Jurkat, Clone E6-1 (cell line): ENCODE data around the gene DUSP3.

Experiments
- DNase-seq: peaks from one replicate; pipeline ENCODE4 v3.0.0-alpha.2; 2011; ENCODE audit warnings: low read depth, low spot score
- H3K4me3 ChIP-seq: 2 replicates; pipeline ENCODE4 v1.5.1; 2011; ENCODE audit warnings: mild to moderate bottlenecking, low read length, control low read depth, moderate library complexity

The DUSP3 gene

DNA sequence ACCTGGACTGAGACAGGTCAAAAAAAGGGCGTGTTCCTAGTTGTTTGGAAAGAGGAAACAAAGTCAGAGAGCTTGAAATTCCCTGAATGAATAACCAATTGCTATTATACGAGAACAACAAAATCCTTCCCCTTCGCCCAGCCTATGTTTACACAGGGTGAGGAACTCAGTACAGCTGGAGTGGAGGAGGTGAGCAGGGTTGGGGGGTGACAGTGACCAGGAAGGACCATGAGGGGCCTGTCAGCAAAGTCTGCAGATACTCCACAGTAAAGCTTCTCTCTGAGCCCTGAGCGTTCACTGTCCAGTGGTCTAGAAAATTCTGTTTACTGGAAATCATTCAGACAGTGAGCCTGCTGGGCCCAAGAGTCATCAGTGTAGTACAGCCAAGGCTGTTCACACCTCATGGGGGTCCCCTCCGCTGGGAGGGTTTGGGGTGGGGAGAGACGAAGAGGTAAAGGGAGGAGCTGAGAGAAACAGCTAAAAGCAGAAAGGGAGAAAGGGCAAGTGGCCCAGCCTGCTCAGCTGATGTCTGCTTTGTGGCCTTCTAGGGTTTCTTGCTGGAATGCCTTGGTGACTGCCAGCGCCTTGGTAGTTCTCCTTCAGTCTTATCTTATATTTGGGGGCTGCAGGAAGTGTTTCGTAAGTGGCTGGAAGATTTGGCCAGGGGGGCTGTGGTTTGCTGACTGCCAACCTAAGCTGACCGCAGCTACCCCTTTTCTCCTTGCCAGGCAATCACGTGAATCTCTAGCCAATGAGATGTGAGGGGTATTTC is 5.7 kb downstream of the DUSP3 start:
- DNase-seq = no peak
- H3K4me3 ChIP-seq = no peak overlapping the region

DNA sequence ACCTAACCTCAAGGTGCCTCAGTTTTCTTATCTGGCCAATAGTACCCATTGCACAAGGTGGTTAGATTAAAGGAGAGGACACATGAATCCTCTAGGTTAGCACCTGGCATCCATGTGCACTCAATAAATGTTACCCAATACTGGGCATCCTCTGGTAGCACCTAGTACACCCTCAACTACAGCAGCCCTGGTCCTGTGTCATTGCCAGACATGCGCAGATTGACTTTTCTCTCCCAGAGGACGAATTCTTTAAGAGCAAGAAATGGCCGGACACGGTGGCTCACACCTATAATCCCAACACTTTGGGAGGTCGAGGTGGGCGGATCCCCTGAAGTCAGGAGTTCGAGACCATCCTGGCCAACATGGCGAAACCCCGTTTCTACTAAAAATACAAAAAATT is 7.3 kb downstream of the DUSP3 start:
- H3K4me3 ChIP-seq = no peak overlapping the region
- DNase-seq = no peak

DNA sequence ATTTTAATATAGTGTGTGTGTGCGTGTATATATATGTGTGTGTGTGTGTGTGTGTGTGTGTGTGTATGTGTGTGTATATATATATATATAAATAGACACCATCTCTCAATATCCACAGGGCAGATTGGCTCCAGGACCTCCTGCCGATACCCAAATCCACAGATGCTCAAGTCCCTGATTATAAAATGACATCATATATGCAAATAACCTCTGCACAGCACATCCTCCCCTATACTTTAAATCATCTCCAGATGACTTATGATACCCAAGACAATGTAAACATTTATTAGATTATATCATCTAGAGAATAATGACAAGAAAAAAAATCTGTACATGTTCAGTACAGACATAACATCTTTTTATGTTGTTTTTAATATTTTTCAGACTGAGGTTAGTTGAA is 7.8 kb downstream of the DUSP3 start:
- DNase-seq = no peak

DNA sequence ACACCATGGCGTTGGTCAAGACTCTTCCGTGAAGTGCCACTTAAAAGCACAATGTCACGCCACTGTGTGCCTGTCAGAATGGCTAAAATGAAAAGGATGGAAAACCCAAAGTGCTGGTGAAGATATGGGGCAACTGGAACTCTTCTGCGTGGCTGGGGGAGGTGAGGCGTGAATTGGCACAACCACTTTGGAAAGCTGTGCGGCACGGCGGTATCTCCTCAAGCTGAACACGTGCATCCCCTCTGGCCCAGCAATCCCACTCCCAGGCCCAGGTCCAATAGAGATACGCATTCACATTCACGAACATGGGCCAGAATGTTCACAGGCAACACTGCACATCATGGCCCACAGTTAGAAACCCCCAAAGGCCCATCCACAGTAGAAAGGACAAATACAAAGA is 8.9 kb downstream of the DUSP3 start:
- no peak for DNase-seq
- H3K4me3 ChIP-seq = no peak overlapping the region

More for the DNA sequence above, 7.8 kb downstream of the DUSP3 start:
- H3K4me3 ChIP-seq = no peak overlapping the region

DNA sequence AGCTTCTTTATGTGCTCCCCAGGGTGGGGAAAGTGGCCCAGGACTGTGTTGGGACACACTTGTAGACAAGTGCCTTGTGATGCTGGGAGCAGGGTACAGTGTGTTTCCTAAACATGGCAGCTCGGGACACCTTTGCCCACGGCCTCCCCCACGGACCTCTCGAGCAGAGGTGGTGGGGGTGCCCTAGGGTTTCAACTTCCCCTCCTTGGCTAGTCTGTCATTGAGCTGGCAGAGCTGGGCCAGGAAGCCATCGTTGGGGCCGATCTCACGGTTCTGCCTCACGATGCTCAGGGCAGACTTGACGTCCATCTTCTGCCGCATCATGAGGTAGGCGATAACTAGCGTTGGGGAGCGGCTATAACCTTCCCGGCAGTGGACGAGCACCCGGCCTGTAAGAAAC is 9.4 kb downstream of the DUSP3 start:
- no peak for DNase-seq

DNA sequence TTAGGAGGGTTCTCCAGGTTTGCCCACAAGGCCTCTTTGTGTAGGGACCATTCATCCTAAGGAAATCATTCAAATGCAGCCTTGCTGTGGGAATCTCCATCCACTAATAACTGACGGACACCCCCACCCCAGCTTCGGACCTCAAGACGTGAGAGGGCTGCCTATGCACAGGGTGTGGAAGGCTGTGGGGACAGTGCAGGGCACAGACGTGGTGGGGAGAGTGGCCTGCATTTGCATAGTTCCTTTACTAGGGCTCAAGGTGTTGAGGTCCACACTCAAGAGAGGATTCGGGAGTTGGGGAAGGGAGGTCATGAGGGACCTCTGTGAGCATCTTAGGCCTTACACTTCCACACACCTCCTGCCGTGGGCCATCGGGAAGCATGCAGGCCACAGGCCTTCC is 9.8 kb downstream of the DUSP3 start:
- H3K4me3 ChIP-seq = no peak overlapping the region
- DNase-seq = no peak

More for the DNA sequence above, 9.4 kb downstream of the DUSP3 start:
- no peak overlapping the region for H3K4me3 ChIP-seq

DNA sequence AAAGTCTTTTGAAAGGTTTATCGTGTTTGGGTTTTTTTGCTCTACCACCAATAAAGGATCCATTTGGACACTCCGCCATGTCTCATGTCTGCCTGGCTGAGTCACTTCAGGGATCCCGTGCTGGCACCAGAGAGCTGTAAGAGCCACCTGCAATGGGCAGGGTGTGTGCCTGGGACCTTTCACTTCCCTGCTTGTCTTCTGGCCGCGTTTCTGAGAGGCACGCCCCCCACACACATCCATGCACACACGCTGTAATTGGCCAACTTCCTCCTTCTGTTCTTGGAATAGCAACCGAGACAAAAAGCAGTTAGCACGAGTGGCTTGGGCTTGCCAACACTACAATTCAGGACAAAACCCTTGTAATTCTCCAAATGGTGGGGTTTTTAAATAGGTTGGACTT is 10.4 kb downstream of the DUSP3 start:
- DNase-seq = no peak
- H3K4me3 ChIP-seq = no peak overlapping the region

DNA sequence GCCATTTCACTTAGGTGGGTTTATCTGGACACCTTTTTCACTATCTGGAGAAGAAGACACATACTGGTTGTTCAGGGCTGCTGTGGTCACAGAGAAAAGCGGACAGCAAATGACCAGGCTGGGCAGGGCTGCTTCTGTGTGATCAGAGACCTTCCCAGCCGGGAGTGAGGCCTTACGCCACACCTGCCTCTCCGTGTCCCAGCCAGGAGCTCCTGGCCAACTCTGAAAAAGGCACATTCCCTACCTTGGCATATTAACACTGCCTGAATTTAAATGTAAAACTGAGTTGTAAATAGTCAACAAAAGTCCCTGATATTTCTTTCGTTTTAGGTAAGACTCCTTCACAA is 11.1 kb downstream of the DUSP3 start:
- DNase-seq = no peak
- no peak overlapping the region for H3K4me3 ChIP-seq

DNA sequence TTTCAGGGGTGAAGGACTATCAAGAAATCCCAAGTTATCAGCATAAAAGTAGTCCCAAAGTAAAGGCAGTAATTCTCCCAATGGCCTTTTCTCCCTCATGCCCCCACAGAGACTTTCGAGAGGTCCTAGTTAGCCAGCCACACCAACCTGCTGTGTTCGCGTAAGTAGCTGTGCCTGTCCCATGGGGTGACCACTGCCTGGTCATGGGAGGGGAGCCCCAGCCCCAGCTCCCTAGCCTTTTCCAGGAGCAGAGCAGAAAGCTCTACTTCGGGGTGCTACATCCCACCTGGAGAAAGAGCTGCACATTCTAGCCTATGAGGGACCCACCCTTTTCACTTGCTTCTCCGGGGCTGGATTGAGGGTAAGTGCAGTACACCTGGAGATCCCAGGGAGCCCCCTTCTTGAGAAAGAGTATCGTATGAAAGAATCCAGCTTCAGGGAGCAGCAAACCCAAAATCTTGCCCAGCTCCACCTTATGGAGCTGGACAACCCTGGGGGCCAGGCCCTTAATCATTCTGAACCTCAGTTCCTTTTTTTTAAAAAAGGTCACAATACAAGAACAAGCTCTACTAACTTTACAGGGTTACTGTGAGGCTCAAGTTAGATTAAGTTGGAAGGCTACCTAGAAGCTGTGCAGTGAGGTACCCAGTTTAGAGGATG is 11.6 kb downstream of the DUSP3 start:
- no peak for DNase-seq
- no peak overlapping the region for H3K4me3 ChIP-seq

DNA sequence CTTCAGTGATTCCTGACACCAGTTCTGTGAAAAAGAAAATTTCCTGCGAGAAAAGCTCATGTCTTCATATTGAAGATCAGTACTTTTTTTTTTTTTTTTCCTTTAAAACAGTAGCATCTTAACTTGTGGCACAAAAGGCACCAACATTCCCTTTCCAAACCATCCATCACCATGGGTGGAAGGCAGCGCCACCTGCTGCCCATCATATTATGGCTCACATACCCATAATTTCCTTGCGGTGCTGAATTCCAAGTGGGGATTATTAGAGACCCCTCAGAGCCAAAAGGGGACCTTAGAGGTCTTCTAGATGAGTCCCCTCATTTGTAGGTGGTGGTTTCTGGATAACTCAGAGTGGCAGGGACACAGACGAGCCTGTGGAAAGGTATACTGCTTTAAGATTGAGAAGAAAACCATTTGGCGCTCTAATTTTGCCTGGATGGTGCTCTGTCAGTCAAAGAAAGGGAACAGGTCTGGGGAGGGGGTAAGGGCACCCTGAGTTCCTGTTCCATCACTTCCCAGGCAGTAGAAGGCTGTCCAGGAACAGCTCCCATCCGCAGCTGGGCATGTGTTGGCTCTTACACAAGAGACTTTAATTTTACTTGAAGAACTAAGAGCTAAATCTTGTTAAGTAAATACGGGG is 12.2 kb downstream of the DUSP3 start:
- no peak overlapping the region for H3K4me3 ChIP-seq
- no peak for DNase-seq

DNA sequence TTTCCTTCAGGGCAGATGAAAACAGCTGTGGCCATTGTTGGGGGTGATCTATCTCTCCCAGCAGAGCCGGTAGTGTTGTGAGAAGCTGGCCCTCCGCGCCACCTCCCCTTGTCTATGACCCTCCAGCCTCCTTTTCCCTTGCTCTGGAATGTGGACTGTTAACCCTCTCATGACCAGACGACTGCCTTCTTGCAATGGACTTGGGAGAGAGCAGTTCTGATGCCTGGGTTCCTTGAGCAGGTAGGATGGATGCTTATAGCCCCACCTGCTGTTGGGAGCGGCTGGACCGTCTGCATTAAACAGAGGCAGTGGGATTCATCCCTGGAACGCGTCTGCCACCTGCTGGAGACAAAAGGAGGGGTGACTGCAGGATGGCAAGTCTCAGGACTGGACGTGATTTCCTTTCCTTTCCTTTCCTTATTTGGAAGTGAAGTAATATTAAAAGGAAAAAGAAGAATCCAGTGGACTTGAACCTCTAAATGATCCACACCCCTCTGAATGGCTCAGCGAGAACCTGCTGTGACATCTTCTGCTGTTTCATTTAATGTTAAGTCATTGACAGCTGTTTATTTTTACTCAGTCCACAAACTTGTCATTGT is 18.4 kb downstream of the DUSP3 start:
- H3K4me3 ChIP-seq = no peak overlapping the region
- peak; percentile 79 for DNase-seq

DNA sequence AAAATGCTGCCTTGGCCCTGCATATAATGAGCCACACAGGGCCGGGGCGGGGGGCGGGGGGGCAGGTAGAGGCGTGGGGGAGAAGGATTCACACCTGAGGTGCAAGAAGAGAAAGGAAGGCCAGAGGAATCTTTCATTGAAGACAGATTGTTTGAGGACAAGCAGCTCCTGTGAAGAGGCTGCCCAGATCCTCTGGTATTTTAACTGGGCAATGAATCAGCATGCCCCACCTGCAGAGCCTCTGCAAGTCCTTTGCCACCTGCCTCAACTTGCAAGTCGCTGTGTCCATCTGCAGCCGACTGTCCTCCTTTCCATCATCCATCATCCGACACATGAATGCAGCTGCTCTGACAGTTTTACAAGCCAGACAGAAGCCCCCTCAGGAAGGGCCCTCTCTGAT is 18.9 kb downstream of the DUSP3 start:
- H3K4me3 ChIP-seq = no peak overlapping the region
- DNase-seq = no peak

DNA sequence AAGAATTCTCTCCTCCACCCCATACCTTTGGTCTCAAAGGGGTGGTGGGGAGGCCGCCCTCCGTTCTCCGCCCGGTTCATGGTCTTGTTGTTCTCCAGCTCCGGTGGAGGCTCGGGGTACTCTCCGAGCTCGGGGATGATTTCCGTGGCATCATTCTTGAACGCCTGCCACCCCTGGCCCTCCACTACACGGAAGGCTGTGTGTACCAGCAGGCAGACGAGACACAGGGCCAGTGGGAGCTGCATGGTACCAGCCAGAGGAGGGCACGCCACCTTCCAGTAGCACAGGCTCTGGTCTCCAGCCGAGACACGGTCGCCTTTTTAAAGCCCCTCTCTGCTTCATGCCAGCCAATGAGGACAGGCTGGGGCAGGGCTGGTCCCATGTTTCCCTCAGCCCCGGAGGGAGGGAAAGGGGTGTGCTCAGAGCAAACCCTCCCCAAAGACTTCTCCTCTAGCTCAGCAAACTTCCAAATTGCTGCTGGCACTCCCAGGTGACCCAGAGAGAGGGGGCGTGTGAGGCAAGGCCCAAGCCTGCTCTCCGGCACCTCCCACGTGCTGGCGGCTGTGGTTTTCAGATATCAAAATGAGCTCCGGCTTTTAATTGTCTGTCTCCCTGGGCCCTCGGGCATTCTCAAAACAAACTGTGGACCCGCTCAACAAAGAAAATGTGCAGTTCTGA is 20.1 kb downstream of the DUSP3 start, which contains the start of gene SOST:
TSS of gene SOST (minus strand) at position 295 of the 678 bp plus-strand sequence. CDS start at position 245, 50 bp downstream.
- no peak for DNase-seq
- no peak within 1 kb of the TSS for H3K4me3 ChIP-seq

DNA sequence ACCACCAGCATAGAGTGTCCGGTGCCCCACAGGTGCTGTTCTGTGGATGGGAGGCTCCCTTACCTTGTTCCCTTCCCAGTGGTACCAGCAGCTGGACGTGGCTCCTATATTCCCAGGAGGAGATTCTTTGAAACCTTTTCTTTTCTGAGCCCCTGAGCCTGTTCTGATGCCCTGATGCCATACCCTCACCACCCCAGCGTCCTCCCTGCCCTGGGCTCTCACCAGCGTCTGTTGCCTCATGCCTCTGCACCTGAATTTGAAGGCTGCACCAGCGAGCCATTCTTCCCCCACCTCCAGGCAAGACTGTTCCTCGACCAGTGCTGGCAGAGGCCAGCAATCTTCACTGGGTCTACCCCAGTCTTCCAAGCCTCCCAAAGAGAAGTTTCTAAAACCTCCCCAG is 20.7 kb downstream of the DUSP3 start:
- DNase-seq = no peak
- no peak overlapping the region for H3K4me3 ChIP-seq

DNA sequence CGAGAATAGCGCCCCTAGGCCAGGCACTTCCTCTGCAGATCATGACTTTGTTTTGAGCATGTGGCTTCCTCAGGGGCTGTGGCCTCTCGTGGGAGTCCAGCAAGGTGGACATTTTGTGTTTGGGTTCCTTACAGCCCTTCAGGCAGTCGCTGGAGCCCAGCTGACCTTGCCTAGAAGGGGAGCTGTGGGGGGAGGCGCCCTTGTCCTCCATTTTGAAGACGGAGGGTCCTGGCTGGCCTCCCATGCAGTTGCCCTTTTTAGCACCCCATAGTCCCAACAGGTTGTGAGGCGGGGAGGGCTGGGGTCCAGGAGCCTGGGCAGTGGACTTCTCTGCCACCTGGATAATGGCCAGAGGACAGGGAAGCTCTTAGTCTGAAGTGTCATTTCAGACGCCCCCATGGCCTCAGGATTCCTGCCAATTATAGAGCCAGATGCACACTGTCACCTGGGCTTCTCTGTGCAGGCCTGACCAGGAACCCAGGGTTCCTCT is 21.6 kb downstream of the DUSP3 start:
- DNase-seq = no peak
- H3K4me3 ChIP-seq = no peak overlapping the region

DNA sequence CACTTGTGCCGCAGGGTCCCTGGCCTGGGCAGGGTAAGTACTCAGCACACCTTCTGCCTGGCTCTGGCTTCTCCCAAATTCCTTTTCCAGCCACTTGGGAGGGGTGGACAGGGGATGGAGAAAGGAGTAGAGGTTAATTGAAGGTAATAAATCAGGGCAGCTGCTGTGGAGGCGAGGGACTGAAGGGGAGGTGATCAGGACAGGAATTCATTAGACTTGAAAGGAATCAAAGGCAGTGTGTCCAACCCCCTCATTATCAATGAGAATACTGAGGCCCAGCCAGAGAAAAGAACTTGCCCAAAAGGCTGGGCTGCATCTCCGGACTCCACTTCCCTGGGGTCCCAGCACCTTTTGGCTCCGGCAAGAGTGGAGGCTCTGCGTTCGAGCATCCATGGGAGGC is 22.6 kb downstream of the DUSP3 start:
- H3K4me3 ChIP-seq = no peak overlapping the region
- no peak for DNase-seq

DNA sequence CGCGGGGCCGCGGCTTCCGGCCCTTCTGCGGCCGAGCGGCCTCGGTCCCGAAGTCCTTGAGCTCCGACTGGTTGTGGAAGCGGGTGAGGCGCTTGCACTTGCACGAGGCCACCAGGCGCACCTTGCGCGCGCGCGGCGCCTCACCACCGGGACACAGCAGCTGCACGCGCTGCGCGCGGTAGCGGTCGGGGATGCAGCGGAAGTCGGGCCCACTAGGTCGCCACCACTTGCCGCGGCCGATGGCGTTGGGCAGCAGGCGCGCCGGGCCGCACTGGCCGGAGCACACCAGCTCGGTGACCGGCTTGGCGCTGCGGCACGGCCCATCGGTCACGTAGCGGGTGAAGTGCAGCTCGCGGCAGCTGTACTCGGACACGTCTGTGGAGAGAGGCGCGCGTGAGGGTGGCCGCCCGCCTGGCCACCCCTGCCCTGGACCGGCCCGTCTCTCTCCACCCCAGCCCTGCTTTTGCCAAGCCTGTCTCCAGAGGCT is 23.3 kb downstream of the DUSP3 start:
- no peak for DNase-seq
- no peak overlapping the region for H3K4me3 ChIP-seq

DNA sequence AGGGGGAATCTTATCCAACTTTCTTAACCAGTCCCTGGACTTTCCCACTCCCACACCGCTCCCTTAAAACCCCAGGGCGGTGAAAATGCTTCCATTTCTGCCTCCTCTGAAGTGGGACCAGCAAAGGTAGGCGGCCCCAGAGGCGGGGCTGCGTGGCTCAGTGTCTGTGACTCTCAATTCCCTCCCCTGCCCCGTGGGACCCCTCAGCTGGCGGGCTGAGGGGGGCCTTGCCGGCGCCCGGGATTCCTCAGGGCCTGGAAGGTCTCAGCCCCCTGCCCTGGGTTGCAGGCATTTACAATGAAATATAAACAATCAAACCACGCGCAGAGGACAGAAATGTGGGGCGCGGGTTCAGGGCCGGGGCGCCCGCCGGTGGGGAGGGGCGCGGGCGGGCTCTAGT is 23.8 kb downstream of the DUSP3 start:
- no peak for DNase-seq
- H3K4me3 ChIP-seq = no peak overlapping the region

DNA sequence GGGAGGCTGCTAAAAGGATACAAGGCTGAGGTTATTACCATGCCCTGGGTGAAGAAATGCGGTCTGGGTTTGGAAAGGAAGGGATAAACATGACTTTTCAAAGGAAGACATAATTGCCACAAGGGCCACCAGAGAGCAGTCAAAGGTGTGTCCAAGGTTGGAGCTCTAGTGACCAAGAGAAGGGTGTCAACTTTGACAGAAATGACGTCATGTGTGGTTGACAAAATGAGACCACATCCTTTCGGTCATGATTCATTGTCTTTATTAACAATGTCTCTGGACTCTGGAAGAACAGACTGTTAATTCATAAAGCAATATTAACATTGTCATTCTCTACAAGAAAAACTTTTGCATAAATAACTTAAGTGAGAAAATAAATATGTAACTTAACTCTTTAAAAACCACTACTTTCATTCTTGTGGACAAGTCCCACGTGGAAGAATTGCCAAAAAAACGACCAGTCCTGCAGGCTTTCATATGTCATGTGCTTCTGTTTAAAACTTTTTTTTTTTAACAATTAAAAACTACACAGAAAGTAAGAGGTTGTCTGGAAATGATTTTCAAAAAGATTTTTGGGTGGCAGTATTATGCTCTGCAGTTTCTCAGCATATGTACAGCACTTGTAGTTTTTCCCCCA is 25.2 kb downstream of the DUSP3 start:
- H3K4me3 ChIP-seq = no peak overlapping the region
- no peak for DNase-seq
